ENCODE data around the gene IL16.

DNA sequence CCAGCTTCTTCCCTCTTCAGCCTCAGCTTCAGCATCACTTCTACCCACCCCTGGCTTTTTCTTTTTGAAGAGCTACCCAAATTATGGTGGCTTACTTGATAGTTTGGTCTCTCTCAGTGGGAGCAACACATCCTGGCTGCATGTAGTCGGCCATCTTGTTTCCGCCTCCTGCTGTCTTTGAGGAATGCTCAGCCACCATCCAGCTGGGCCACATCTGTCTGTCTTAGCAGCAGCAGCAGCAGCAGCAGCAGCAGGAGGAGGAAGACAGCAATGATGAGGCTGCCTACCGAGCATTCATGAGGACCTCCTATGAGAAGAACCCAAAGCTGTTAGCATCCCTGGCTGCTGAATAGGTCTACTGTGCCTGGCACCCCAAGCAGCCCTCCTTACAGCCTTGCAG, 19.7 kb downstream of the IL16 start:
- TF ChIP-seq CTCF (IDR thresholded peaks at IDR 0.05) (no peak), POLR2A (IDR thresholded peaks at IDR 0.05) (no peak)
